BE2C (cell line): ENCODE data around the gene LRRC34.

Source experiments
- DNase-seq: peaks from one replicate; pipeline ENCODE4 v3.0.0-alpha.2; 2020
- H3K27me3 ChIP-seq: fragments of 250-450 bp; sonication (Bioruptor Pico); 2 replicates; pipeline ENCODE4 v1.5.1; 2020; ENCODE audit warnings: mild to moderate bottlenecking
- H3K36me3 ChIP-seq: fragments of 250-450 bp; sonication (Bioruptor Pico); 2 replicates; pipeline ENCODE4 v1.5.1; 2020; ENCODE audit warnings: mild to moderate bottlenecking
- H3K4me1 ChIP-seq: fragments of 250-450 bp; sonication (Bioruptor Pico); 2 replicates; pipeline ENCODE4 v1.5.1; 2020
- H3K4me3 ChIP-seq: 2 replicates; pipeline ENCODE4 v1.5.1; 2011; ENCODE audit warnings: low read depth, low read length
- H3K9me3 ChIP-seq: fragments of 250-450 bp; sonication (Bioruptor Pico); 2 replicates; pipeline ENCODE4 v1.5.1; 2020
- TF ChIP-seq, protein P1 (sequence below): IDR thresholded peaks from 2 replicates; pipeline ENCODE4 v1.5.1; 2012; ENCODE audit warnings: mild to moderate bottlenecking, low read depth, low read length

Gene LRRC34

DNA sequence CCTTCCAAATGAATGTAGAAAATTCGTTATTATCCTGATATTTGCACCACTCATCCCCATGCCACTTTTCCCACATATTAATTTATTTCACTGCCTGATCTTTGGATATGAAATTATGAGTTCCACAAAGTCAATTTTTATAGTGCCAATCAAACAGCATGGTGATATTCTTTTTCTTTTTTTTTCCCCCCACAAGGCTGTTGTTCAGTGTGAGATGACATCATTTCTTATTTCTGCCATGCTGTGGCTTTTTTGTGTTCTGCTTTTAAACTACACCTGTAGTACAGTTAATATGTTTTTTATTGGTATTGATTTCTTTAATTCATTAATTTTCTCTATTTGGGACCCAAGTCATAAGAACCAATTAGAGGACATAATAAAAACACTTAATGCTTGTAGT is 24.9 kb downstream of the LRRC34 start:
- DNase-seq, result no peak
- no peaks in the 10 kb centered on the region for H3K4me1 ChIP-seq
- no peaks in the 10 kb centered on the region for H3K27me3 ChIP-seq
- H3K36me3 ChIP-seq, result peaks cover 55% of the 10 kb centered on the region
- TF ChIP-seq, protein P1, sequence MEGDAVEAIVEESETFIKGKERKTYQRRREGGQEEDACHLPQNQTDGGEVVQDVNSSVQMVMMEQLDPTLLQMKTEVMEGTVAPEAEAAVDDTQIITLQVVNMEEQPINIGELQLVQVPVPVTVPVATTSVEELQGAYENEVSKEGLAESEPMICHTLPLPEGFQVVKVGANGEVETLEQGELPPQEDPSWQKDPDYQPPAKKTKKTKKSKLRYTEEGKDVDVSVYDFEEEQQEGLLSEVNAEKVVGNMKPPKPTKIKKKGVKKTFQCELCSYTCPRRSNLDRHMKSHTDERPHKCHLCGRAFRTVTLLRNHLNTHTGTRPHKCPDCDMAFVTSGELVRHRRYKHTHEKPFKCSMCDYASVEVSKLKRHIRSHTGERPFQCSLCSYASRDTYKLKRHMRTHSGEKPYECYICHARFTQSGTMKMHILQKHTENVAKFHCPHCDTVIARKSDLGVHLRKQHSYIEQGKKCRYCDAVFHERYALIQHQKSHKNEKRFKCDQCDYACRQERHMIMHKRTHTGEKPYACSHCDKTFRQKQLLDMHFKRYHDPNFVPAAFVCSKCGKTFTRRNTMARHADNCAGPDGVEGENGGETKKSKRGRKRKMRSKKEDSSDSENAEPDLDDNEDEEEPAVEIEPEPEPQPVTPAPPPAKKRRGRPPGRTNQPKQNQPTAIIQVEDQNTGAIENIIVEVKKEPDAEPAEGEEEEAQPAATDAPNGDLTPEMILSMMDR, result no peak
- no peak overlapping the region for H3K4me3 ChIP-seq
- H3K9me3 ChIP-seq, result no peaks in the 10 kb centered on the region

DNA sequence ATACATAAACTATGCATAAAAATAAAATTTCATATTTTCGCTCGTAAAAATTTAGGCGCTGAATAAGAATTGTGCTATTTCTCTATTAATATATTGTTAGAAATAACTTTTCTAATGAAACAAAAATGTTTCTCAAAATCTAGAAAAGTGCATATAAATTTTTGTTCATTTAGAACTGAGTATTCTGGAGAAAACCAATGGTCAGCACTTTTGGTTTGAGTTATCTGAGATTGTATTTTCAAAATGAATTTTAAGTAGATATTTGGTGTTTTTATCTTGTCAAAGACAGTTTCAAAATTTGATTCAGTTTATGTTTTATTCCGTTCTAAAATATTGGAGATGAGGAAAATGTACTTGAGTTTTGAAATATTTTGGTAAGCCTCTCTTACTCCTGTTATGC is 25.6 kb downstream of the LRRC34 start:
- peaks cover 60% of the 10 kb centered on the region for H3K36me3 ChIP-seq

DNA sequence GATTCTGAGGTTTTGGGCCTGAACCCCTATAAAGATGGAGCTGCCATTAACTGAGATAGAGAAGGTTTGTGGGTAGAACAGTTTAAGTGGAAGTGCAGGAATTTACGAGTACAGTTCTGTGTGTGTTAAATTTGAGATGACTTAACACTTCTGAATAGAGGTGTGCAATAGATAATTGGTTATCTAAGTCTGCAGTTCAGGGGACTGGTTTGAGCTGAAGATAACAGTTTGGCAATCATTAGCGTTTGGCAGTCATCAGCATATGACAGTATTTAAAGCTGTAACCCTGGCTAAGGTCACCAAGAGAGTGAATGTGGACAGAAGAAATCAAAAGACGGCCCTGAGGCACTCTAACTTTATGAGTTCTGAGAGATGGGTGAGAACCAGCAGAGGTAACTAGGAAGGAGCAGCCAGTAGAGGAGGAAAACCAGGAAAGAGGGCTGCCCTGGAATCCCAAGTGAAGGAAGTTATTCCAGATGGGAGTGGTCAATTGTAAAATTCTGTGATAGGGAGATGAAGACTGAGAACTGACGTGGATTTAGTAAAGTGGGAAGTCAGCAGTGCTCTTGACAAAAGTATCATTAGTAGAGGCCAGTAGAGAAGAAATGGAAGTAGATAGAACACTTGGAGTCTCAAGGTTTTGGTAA is 31.4 kb downstream of the LRRC34 start:
- Histone ChIP-seq H3K36me3 (peaks cover 90% of the 10 kb centered on the region), H3K4me1 (no peaks in the 10 kb centered on the region)

More for the DNA sequence above, 25.6 kb downstream of the LRRC34 start:
- Histone ChIP-seq H3K9me3 (no peaks in the 10 kb centered on the region), H3K4me1 (no peaks in the 10 kb centered on the region), H3K27me3 (no peaks in the 10 kb centered on the region), H3K4me3 (no peak overlapping the region)
- TF ChIP-seq, protein P1, result no peak
- DNase-seq, result no peak

DNA sequence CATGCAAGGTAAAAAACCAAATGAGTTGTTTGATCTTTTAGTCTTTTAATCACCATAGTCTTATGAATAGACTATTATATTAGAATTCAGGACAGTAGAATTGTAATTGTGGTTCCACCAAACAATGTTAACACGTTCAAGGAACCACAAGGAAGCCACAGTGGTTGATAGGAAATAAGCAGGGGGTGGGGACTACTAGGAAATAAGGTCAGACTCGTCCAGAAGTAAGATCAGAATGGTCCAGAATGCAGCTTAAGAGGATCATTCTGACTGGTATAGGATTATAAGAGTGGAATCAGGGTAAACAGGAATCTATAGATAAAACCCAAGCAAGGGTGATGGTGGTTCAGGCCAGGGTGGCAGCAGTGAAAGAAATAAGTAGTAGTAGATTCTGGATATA is 32.0 kb downstream of the LRRC34 start:
- TF ChIP-seq, protein P1, result no peak
- no peak for DNase-seq
- no peak overlapping the region for H3K4me3 ChIP-seq
- H3K27me3 ChIP-seq, result no peaks in the 10 kb centered on the region
- H3K9me3 ChIP-seq, result no peaks in the 10 kb centered on the region
- no peaks in the 10 kb centered on the region for H3K4me1 ChIP-seq
- peaks cover 91% of the 10 kb centered on the region for H3K36me3 ChIP-seq

More for the DNA sequence above, 31.4 kb downstream of the LRRC34 start:
- TF ChIP-seq, protein P1, result no peak
- DNase-seq, result no peak
- H3K4me3 ChIP-seq, result no peak overlapping the region
- H3K27me3 ChIP-seq, result no peaks in the 10 kb centered on the region
- no peaks in the 10 kb centered on the region for H3K9me3 ChIP-seq

DNA sequence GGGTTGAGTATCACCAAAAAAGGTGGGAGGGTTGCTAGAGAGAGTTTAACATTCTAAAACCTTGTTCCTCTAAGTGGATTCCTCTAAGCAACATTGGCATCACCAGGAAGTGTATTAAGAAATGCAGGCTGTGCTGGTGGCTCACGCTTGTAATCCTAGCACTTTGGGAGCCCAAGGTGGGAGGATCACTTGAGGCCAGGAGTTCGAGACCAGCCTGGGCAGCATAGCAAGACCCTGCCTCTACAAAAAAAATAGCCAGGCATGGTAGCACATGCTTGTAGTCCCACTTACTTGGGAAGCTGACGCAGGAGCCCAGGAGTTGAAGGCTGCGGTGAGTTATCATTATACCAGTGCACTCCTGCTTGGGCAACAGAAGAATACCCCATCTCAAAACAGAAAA is 34.9 kb downstream of the LRRC34 start:
- Histone ChIP-seq H3K9me3 (no peaks in the 10 kb centered on the region), H3K27me3 (no peaks in the 10 kb centered on the region), H3K4me1 (no peaks in the 10 kb centered on the region), H3K4me3 (no peak overlapping the region), H3K36me3 (peaks cover 75% of the 10 kb centered on the region)
- TF ChIP-seq, protein P1, result no peak
- DNase-seq, result no peak

DNA sequence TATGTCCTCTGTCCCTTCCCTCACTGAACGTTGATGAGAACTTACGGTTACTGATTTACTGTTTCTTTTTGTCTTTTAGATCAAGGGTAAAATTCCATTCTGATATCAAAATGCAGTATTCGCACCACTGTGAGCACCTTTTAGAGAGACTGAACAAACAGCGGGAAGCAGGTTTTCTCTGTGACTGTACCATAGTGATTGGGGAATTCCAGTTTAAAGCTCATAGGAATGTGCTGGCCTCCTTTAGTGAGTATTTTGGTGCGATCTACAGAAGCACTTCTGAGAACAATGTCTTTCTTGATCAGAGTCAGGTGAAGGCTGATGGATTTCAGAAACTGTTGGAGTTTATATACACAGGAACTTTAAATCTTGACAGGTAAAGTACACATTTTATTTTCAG is 38.5 kb downstream of the LRRC34 start:
- no peak for DNase-seq
- TF ChIP-seq, protein P1, result no peak
- no peaks in the 10 kb centered on the region for H3K9me3 ChIP-seq
- H3K36me3 ChIP-seq, result peaks cover 41% of the 10 kb centered on the region
- peak overlapping the region; percentile 98 for H3K4me3 ChIP-seq
- no peaks in the 10 kb centered on the region for H3K27me3 ChIP-seq
- no peaks in the 10 kb centered on the region for H3K4me1 ChIP-seq
